Measurements from ENCODE around the gene PIAS1. TPM values are rescaled to one million over a fixed set of nuclear protein-coding genes. Genes with fewer than 3 reads are reported as not detected.

PIAS1 gene
- total RNA-seq, 1 donor from 2014 or later = 67.8 TPM

GRCh38 chr15:68042855-68043222, 11.3 kb upstream of the PIAS1 start:
- Mint-ChIP-seq H3K27me3 (ENCODE audit: unreplicated experiment) (peaks cover 2% of the 10 kb centered on the region), H3K4me3 (ENCODE audit: unreplicated experiment) (no peak overlapping the region), H3K4me1 (ENCODE audit: unreplicated experiment) (no peaks in the 10 kb centered on the region), H3K9me3 (ENCODE audit: unreplicated experiment) (peaks cover 4% of the 10 kb centered on the region), H3K36me3 (ENCODE audit: low read depth, unreplicated experiment) (peaks cover 4% of the 10 kb centered on the region), H3K27ac (ENCODE audit: unreplicated experiment) (no peak overlapping the region)
- no peak for DNase-seq (ENCODE audit: low spot score)
- TF ChIP-seq CTCF (IDR thresholded peaks at IDR 0.05; ENCODE audit: unreplicated experiment) = no peak

- no peaks in the 10 kb centered on the region for H3K4me1 Mint-ChIP-seq (ENCODE audit: unreplicated experiment)
- no peak overlapping the region for H3K27ac Mint-ChIP-seq (ENCODE audit: unreplicated experiment)
- no peak for DNase-seq (ENCODE audit: low spot score)
Observed at GRCh38 chr15:68045289-68046265, 8.5 kb upstream of the PIAS1 start.

GRCh38 chr15:68047826-68048225, 6.3 kb upstream of the PIAS1 start:
- DNase-seq (ENCODE audit: low spot score) = no peak
- peaks cover 4% of the 10 kb centered on the region for H3K27me3 Mint-ChIP-seq (ENCODE audit: unreplicated experiment)
- no peak overlapping the region for H3K27ac Mint-ChIP-seq (ENCODE audit: unreplicated experiment)
- no peak for TF ChIP-seq CTCF (IDR thresholded peaks at IDR 0.05; ENCODE audit: unreplicated experiment)
- peaks cover 2% of the 10 kb centered on the region for H3K4me1 Mint-ChIP-seq (ENCODE audit: unreplicated experiment)
- no peak overlapping the region for H3K4me3 Mint-ChIP-seq (ENCODE audit: unreplicated experiment)
- no peaks in the 10 kb centered on the region for H3K9me3 Mint-ChIP-seq (ENCODE audit: unreplicated experiment)
- H3K36me3 Mint-ChIP-seq (ENCODE audit: low read depth, unreplicated experiment) = no peaks in the 10 kb centered on the region

More at GRCh38 chr15:68045289-68046265, 8.5 kb upstream of the PIAS1 start:
- no peaks in the 10 kb centered on the region for H3K9me3 Mint-ChIP-seq (ENCODE audit: unreplicated experiment)
- H3K4me3 Mint-ChIP-seq (ENCODE audit: unreplicated experiment) = no peak overlapping the region
- H3K27me3 Mint-ChIP-seq (ENCODE audit: unreplicated experiment) = peaks cover 2% of the 10 kb centered on the region
- no peak for TF ChIP-seq CTCF (IDR thresholded peaks at IDR 0.05; ENCODE audit: unreplicated experiment)
- no peaks in the 10 kb centered on the region for H3K36me3 Mint-ChIP-seq (ENCODE audit: low read depth, unreplicated experiment)

GRCh38 chr15:68051109-68051508, 3.0 kb upstream of the PIAS1 start:
- no peak for DNase-seq (ENCODE audit: low spot score)
- no peak overlapping the region for H3K4me3 Mint-ChIP-seq (ENCODE audit: unreplicated experiment)

More at GRCh38 chr15:68051109-68051508, 3.0 kb upstream of the PIAS1 start:
- no peak for TF ChIP-seq CTCF (IDR thresholded peaks at IDR 0.05; ENCODE audit: unreplicated experiment)
- no peaks in the 10 kb centered on the region for H3K9me3 Mint-ChIP-seq (ENCODE audit: unreplicated experiment)
- H3K36me3 Mint-ChIP-seq (ENCODE audit: low read depth, unreplicated experiment) = no peaks in the 10 kb centered on the region
- H3K4me1 Mint-ChIP-seq (ENCODE audit: unreplicated experiment) = peaks cover 6% of the 10 kb centered on the region
- peaks cover 6% of the 10 kb centered on the region for H3K27me3 Mint-ChIP-seq (ENCODE audit: unreplicated experiment)
- H3K27ac Mint-ChIP-seq (ENCODE audit: unreplicated experiment) = no peak overlapping the region
